CD4-positive, alpha-beta T cell treated with Interferon alpha-2 for 1 hour (primary cell): ENCODE data around the gene FCSK.

Experiments
- DNase-seq, 2 donors: peaks; one replicate each; pipeline ENCODE4 v3.0.0-alpha.2; 2020 to 2022

Gene FCSK

GRCh38 chr16:70457446-70458166 lies 3.2 kb downstream of the FCSK start:
- DNase-seq = no peak

GRCh38 chr16:70460737-70461261 lies 6.4 kb downstream of the FCSK start:
- no peak for DNase-seq

GRCh38 chr16:70463235-70463634 lies 8.8 kb downstream of the FCSK start:
- no peak for DNase-seq

DNA sequence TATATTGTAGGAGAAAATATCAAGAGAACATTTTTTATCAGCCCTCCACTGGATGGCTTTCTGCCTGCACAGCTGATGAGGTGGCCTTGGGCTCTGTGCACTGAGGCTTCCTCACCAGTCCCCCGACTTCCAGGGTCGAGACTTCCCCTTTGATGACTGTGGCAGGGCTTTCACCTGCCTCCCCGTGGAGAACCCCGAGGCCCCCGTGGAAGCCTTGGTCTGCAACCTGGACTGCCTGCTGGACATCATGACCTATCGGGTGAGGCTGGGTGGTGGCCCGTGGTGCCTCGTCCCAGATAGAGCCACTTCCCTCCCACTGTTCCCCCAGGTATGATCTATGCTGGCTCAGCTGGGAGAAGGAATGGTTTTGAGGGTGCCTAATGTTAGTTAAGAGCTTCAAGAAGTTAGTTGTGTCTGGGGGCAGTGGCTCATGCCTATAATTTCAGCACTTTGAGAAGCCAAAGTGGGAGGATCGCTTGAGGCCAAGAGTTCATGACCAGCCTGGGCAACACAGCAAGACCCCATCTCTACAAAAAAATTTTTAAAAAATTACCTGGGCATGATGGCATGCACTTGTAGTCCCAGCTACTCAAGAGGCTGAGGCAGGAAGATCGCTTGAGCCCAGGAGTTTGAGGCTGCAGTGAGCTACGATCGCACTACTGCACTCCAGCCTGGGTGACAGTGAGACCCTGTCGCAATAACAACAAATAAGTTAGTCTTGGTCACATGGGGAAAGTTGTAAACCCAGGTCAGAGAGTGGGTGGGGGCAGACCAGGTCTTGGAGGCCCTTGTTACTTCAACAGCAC lies 11.8 kb downstream of the FCSK start:
- DNase-seq = no peak

- DNase-seq = no peak
Observed at GRCh38 chr16:70466805-70467076, 12.3 kb downstream of the FCSK start.

DNA sequence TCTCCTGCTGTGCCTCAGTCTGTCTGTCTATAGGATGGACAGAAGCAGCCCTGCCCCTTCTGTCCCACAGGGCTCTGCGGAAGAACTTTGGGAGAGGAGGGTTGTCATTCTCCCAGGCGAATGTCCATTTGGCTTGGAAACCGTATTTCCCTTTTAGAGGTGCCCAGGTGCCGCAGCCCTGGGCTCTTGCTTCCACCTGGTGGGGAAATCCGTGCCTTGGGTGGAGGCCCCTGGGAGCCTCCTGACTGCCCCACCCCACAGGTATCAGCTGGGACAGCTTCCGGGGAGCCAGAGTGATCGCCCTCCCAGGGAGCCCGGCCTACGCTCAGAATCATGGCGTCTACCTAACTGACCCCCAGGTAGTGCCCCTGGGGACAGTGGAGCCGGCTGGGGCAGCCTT lies 12.7 kb downstream of the FCSK start:
- no peak for DNase-seq

DNA sequence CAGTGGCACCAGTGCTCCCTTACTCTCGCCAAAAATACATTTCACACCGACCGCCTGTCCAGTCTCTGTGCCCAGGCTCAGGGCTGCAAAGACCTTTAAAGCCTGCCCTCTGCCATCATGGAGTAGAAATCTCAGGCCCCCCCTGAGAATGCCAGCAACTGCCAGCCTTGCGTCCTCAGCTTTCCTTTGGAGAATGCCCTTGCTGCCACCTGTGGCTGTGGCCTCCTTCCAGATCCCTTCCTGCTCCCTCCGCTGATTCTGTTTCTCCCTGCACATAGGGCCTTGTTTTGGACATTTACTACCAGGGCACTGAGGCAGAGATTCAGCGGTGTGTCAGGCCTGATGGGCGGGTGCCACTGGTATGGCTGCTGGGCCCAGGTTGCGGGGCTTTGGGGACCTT lies 13.2 kb downstream of the FCSK start:
- no peak for DNase-seq

- no peak for DNase-seq
Observed at GRCh38 chr16:70468776-70469525, 14.6 kb downstream of the FCSK start.

GRCh38 chr16:70470141-70470926 lies 15.9 kb downstream of the FCSK start:
- DNase-seq = no peak

DNA sequence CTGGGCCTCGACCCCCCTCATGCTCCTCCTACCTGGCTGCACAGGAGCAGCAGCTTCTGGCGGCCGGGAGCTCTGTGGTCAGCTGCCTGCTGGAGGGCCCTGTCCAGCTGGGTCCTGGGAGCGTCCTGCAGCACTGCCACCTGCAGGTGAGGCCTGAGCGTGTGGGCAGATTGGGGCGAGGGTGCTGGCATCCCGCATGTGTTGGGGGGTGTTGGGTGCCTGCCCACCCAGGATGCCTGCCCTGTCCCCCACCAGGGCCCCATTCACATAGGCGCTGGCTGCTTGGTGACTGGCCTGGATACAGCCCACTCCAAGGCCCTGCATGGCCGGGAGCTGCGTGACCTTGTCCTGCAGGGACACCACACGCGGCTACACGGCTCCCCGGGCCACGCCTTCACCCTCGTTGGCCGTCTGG lies 16.5 kb downstream of the FCSK start:
- no peak for DNase-seq

DNA sequence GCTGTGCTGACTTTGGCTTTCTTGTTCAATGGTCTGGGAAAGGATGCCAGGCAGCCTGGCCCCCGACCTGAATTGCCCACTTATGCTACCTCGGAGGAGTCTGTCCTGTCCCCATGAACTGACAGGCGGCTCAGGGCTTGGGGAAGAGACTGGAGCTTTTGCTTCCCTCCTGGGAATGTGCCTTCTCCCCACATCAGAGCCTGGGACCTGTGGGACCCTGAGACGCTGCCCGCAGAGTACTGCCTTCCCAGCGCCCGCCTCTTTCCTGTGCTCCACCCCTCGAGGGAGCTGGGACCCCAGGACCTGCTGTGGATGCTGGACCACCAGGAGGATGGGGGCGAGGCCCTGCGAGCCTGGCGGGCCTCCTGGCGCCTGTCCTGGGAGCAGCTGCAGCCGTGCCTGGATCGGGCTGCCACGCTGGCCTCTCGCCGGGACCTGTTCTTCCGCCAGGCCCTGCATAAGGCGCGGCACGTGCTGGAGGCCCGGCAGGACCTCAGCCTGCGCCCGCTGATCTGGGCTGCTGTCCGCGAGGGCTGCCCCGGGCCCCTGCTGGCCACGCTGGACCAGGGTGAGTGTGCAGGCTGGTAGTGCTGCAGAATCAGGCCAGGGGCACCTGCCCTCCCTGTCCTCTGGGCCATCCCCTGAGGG lies 18.5 kb downstream of the FCSK start:
- DNase-seq = no peak

DNA sequence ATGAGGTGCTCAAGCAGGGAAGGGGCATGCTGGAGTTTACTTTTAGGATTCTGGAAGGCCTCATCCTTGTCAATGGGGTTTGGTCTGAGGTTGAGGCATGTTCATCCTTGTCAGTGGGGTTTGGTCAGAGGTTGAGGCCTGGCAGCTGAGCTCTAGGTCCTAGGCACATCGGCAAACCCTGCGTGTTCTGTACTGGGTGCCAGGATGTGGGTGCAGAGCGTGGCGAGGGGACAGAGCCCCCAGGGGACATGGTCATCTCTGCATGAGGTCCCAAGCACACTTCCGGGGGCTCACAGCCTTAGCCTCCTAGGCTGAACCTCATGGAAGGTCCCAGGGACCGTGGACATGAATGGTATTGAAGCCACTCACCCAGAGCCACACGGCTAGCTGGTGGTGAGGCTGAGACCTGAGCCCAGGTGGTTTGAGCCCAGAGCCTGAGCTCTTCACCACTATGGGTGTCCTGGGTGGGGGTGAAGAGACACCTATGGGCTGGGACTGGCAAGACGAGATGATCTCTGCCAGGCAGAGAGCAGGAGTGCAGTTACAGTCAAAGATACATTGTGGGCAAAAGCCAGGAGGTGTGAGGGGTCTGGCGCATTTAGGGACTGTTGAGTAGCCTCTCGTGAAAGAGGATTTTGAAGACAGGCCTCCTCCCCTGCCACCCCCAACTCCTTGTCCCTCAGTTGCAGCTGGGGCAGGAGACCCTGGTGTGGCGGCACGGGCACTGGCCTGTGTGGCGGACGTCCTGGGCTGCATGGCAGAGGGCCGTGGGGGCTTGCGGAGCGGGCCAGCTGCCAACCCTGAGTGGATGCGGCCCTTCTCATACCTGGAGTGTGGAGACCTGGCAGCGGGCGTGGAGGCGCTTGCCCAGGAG lies 19.3 kb downstream of the FCSK start:
- DNase-seq = no peak

GRCh38 chr16:70474320-70475053 lies 20.1 kb downstream of the FCSK start:
- DNase-seq = no peak

GRCh38 chr16:70475054-70475871 lies 20.9 kb downstream of the FCSK start:
- DNase-seq = no peak

DNA sequence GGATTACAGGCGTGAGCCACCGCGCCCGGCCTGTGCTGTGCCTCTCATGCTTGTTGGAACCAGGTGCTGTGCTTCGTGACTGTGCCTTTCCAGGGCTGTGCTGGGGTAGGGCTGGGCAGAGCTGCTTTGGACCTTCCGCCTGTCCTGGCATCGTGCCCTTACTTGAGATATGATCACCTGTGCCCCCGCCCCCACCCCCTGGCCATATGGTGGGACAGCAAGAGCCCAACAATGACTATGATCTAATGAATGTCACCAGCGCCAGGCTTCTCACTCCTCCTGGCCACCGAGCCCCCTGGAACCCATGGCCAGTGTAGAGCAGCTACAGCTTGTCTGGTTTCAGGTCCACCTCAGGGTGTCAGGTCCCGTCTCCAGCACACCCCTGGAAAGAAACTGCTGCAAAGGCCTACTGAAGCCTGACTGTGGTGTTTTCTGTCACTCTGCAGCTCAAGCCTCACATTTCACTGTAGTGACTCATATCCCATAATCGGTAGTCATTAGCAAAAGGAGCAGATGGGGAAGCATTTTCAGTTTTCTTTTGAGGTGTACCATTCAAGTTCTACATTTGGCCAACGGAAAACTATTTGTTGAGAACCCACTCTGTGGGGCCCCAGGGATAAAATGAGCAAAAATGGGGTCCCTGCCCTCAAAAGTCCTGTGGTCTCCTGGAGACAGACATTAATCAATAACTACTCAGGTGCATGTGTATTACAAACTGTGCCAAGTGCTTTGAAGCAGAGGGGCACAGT lies 22.1 kb downstream of the FCSK start:
- no peak for DNase-seq

DNA sequence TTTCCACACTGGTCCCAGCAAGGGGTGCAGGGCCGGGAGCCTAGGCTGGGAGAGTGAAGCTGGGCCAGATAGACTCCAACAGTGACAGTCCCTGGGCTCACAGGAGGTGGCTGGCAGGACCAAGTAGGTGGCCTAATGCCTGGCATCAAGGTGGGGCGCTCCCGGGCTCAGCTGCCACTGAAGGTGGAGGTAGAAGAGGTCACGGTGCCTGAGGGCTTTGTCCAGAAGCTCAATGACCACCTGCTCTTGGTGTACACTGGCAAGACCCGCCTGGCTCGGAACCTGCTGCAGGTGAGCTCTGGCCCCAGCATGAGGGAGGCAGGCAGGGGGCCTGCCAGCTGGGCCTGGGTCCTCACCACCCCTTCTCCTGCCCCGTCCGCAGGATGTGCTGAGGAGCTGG lies 23.8 kb downstream of the FCSK start:
- no peak for DNase-seq

DNA sequence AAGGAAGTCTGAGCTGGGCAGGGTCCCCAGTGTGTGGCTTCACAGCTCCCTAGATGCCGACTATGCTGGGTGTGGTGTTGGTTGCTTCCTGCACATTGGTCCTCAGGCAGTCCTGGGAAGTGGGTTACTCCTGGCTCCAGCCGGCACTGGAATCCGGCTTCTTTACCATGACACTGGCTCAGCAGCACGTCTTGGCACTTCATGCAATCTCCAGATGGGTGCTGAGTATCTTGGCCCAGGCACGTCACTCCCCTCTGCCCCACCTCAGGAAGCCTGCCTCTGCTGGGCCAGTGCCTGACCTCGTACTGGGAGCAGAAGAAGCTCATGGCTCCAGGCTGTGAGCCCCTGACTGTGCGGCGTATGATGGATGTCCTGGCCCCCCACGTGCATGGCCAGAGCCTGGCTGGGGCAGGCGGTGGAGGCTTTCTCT lies 24.5 kb downstream of the FCSK start:
- DNase-seq = no peak

DNA sequence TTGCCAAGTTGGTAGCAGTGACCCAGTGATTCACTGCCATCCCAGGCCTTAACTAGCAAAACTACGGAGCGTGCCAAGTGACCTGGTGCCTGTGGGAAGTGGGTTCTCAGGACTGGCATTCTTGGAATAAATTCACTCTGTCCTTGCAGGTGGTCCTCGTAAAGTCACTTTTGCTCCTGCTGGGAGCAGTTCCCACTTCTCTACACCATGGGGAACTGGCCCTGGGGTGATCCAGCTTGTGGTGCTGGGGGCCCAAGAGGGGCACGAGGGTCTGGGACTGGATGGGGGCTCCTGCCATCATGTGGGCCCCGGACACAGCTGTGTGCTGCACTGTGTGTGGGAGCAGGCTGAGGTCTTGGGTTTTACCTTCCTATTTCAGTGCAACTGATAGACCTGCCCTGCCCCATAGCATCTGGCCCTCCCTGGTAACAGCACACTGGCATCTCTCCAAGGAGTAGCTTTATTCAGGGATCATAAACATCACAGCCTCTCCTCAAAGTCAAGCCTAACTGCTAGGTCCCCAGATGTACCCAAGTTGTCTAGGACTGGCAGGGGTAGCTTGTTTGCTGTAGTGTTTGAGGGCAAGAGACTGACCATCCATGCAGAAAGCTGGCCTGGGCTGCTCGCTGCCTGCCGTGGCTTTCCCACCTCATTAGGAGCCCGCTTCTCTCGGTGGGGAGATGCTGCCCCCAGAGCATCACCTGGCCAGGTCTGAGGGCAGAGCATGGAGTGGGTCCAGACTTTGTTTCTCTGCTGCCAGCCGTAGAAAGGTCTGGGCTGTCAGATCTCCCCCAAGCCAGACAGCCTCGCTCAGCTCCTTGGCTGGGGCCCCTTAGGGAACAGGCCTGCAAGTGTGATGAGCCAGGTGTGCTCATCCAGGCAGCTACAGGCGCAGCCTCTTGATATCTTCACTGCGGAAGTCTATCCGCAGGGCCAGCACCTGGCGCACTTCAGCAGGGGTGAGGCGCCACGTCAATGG lies 26.0 kb downstream of the FCSK start:
- DNase-seq = no peak
